KBM-7 (cell line): Measurements from ENCODE around the gene SHLD1.
A peak's percentile ranks its signal among the peaks of the same experiment; 100 is the strongest.
"Not testable (repeated sequence)": the region's sequence is repeated elsewhere in the genome, so short reads cannot be mapped to it uniquely, and the experiment has no call there.

Experiments
- DNase-seq: peaks from one replicate; pipeline ENCODE4 v3.0.0-alpha.2; 2015
- in situ Hi-C: fragments of 300-500 bp; cut with MboI; formaldehyde crosslinking; loops from 2 replicates; pipeline ENCODE4 v1.14.3; 2020; ENCODE audit warnings: low sequenced_read_pairs, low pct_unique_long_range_greater_than_20kb, mixed read lengths

Gene SHLD1

GRCh38 chr20:5731753-5732366 lies 18.3 kb upstream of the SHLD1 start:
- DNase-seq, result no peak
- in situ Hi-C loops, result no loop called here

- no peak for DNase-seq
- in situ Hi-C loops, result no loop called here
These were observed 15.6 kb upstream of the SHLD1 start for GRCh38 chr20:5734602-5735001.

GRCh38 chr20:5735845-5736510 lies 14.2 kb upstream of the SHLD1 start:
- in situ Hi-C loops, result no loop called here
- peak; percentile 11 for DNase-seq

GRCh38 chr20:5737619-5737953 lies 12.6 kb upstream of the SHLD1 start:
- DNase-seq, result no peak
- in situ Hi-C loops, result no loop called here

- in situ Hi-C loops, result no loop called here
- DNase-seq, result no peak
These were observed 12.2 kb upstream of the SHLD1 start for GRCh38 chr20:5737966-5738365.

GRCh38 chr20:5740643-5741042 lies 9.6 kb upstream of the SHLD1 start:
- in situ Hi-C loops, DNase-seq: not testable (repeated sequence)

GRCh38 chr20:5741089-5741488 lies 9.1 kb upstream of the SHLD1 start:
- in situ Hi-C loops, result no loop called here
- DNase-seq, result no peak

- no peak for DNase-seq
- in situ Hi-C loops, result no loop called here
These were observed 8.2 kb upstream of the SHLD1 start for GRCh38 chr20:5742041-5742440.

- in situ Hi-C loops, result no loop called here
- DNase-seq, result no peak
These were observed 4.7 kb upstream of the SHLD1 start for GRCh38 chr20:5745416-5746030.

- in situ Hi-C loops, result no loop called here
- no peak for DNase-seq
These were observed 4.1 kb upstream of the SHLD1 start for GRCh38 chr20:5746064-5746463.

GRCh38 chr20:5748246-5748645 lies 2.0 kb upstream of the SHLD1 start:
- in situ Hi-C loops, result no loop called here
- DNase-seq, result no peak

GRCh38 chr20:5749512-5749951 lies 669 bp upstream of the SHLD1 start:
- in situ Hi-C loops, result not testable (repeated sequence)

GRCh38 chr20:5751856-5752255 lies 1.7 kb downstream of the SHLD1 start:
- DNase-seq, result no peak
- in situ Hi-C loops, result no loop called here

More at GRCh38 chr20:5749512-5749951, 669 bp upstream of the SHLD1 start:
- not testable (repeated sequence) for DNase-seq

- in situ Hi-C loops, result no loop called here
These were observed 3.6 kb downstream of the SHLD1 start for GRCh38 chr20:5753814-5754213.

GRCh38 chr20:5757949-5758348 lies 7.7 kb downstream of the SHLD1 start:
- DNase-seq, result no peak
- in situ Hi-C loops, result no loop called here

More at GRCh38 chr20:5753814-5754213, 3.6 kb downstream of the SHLD1 start:
- no peak for DNase-seq

- no peak for DNase-seq
- in situ Hi-C loops, result no loop called here
These were observed 16.0 kb downstream of the SHLD1 start for GRCh38 chr20:5766085-5766764.

- no peak for DNase-seq
- in situ Hi-C loops, result no loop called here
These were observed 17.4 kb downstream of the SHLD1 start for GRCh38 chr20:5767493-5768098.

GRCh38 chr20:5770231-5770986 lies 20.2 kb downstream of the SHLD1 start:
- in situ Hi-C loops, result no loop called here
- DNase-seq, result no peak

GRCh38 chr20:5770987-5771318 lies 20.8 kb downstream of the SHLD1 start:
- in situ Hi-C loops, result no loop called here
- no peak for DNase-seq
